Erythroblast (primary cell): Measurements from ENCODE around the gene HHIP.

Source experiments
- DNase-seq, 2 experiments: peaks; one replicate each; lab custom pipeline; 2025; lab: John Stamatoyannopoulos, UW
- GATA1 ChIP-seq: IDR thresholded peaks from 2 replicates; pipeline ENCODE4 v1.6.1; 2011; ENCODE audit warnings: low read depth, mild to moderate bottlenecking, control low read depth, low read length, moderate library complexity
- POLR2A ChIP-seq: IDR thresholded peaks from 2 replicates; pipeline ENCODE4 v1.6.1; 2011; ENCODE audit warnings: mild to moderate bottlenecking, low read length

HHIP gene

DNA sequence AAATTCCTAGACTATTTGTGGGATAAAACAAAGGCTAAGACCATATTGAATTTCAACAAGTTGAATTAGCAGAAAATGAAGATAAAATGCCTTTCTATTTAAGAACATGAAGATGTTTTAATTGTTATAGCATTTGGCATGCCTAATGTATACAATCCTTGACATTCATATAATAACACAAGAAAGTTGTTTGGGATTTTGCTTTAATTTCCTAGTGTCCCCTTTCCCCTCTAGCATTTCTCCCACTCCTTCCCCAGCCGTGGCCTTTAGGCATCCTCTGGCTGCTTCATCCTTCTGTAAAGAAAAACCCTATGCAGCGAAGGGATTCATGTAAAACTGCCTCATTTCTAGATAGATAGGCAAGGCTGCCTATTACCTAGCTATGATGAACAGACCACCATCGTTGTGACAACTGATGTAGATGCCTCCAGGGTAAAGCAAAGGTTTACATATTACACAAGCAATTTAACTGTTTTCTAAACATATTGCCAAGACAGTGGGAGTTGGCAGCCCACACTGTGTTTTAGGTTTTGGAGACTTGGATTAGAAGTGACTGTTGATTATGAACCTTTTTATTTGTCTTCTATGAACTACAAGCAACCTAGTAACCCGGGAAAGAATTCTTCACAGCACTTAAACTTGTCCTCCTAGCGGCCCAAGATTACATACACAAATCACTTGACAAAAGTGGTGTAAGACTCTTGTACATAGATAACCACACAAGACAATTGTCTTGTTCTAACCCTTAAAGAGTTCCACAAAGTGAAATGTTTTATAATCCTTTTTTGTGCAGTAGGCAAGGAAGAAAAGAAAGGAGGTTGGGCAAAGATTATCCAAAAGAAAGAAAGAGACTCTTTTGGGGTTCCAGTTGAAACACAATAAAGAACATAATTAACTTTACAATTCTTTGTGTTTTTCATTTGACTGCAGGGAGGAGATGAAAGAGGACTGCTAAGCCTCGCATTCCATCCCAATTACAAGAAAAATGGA lies 59.9 kb downstream of the HHIP start:
- TF ChIP-seq POLR2A (no peak), GATA1 (no peak)
- DNase-seq, result no peak

DNA sequence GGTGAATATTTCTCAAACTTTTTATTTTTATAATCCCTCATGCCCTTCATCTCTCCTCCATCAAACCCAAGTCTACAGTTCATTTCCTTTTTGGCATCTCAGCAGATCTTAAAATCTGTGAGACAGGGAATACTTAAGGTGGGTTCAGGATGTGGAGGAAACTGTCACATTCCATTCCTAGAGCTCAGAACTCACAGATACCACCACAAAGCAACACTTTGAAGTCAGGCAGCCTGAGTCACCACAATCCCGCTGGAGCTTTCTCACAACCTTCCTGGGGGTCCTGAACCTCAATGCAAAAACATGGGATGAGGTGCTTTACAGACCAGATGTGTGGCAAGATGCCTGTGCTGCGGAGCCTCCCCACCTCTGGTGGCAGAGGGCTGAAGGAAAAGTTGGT lies 63.2 kb downstream of the HHIP start:
- DNase-seq, result no peak
- no peak for TF ChIP-seq POLR2A

DNA sequence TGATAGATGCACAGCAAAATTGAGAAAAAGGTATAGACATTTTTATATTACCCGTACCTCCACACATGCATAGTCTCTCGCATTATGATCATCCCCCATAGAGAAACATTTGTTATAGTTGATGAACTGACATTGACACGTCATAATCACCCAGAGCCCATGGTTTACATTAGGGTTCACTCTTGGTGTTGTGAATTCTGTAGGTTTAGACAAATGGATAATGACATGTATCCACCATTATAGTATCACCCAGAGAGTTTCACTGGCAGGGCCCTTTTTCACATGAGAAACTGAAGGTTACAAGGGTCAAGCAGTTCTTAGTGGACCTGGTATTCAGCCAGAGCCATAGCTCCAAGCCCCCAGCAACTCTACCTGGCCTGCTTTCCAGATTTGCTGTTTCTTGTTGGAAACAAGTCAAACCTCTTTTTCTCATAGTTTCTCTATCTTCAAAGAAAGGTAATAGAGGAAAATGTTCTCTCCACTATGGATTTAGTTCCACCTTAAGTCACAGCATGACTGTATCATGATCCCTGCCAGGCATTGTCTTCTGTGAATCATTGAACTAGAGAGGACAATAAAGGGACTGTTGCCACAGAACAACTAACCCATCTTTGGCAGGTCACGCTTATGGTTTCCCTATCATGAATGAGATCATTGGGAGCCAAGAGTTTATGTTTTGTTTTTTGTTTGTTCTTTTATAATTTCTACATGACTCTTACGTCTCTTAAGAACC lies 64.0 kb downstream of the HHIP start:
- no peak for DNase-seq
- no peak for TF ChIP-seq POLR2A
- no peak for TF ChIP-seq GATA1

DNA sequence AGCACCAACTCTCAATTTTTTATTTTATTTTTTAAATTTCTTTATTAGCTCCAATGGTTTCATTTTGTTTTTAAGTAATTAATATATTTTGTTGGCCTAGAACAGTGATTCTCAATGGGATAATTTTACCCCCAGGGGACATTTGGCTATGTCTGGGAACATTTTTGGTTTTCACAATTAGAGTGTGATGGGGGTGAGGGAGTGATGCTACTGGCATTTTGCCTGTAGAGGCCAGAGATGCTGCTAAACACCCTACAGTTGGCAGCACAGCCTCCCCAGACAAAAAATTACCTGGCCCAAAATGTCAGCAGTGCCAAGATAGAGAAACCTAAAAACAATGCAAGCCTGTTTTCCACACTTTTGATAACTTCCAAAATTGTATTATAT lies 64.6 kb downstream of the HHIP start:
- TF ChIP-seq GATA1 (no peak), POLR2A (no peak)
- DNase-seq, result no peak

DNA sequence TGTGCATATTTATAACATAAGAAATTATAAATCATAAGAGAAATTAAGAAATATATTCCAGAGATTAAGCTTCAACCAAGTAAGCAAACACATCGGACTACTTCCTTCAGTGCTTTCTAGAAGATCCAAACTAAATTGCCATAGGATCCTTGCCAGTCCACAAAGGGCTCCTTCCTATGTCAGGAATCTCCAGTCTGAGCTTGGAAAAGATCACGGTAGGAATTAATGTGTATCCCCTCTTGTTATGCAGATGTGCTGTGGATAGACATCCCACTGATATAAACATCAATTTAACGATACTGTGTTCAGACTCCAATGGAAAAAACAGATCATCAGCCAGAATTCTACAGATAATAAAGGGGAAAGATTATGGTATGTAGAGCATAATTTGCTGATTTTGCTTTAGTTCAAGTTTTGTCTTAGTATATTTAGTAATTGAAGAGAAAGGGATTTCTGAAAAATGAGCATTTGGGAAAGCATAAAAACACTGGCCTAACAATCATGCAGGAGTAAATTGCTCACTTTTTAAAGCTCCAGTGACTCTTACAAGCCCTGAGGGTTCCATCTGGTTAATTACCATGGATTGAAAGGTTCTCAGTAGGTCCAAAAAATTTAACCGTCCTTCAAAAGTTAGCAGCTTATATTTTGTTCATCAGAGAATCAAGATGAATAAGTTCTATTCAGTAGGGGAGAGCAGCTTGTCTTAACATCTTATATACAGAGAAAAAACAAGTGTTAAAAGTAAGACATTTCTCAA lies 65.9 kb downstream of the HHIP start:
- TF ChIP-seq GATA1 (no peak), POLR2A (no peak)
- DNase-seq, result no peak

DNA sequence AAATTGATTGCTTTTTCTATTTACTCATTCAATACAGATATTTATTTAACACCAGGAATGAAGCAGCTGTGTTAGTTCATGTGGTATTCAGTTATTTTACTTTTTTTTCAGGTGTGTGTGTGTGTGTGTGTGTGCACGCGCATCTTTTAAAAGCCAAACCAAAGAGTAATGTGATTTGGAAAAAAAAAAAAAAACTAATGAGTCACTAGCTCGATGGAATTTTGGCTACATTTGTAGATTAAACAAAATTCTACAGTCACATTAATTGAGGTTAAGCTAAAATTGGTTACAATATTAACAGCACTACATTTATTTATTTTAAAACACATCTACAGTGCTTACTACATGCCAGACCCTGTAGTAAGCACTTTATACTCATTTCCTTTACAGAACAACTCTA lies 66.8 kb downstream of the HHIP start:
- no peak for DNase-seq
- TF ChIP-seq POLR2A, result no peak
- no peak for TF ChIP-seq GATA1

DNA sequence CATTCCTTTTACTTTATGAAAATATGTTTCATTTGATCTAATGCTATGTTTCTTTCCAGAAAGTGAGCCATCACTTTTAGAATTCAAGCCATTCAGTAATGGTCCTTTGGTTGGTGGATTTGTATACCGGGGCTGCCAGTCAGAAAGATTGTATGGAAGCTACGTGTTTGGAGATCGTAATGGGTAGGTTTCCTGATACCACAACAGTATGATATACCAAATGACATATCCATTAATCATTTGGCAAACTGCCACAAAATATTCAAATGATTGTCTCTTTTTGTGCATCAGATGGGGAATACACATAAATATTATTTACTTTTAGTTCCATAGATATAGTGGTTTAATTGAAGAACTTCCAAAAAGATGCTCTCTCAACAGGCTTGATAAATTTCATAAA lies 68.2 kb downstream of the HHIP start:
- no peak for DNase-seq

DNA sequence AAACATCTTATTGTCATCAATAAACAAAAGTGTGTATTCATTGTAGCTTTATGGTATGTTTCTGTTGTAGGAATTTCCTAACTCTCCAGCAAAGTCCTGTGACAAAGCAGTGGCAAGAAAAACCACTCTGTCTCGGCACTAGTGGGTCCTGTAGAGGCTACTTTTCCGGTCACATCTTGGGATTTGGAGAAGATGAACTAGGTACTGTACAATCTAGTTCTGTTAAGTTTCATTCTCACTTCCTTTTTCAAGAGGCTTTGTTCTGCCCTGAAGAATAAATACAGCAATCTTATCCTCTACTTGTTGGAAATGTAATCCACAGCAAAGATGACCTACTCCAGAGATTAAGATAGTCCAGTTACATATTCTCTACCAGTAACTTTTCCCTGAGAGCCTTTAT lies 69.3 kb downstream of the HHIP start:
- TF ChIP-seq POLR2A, result no peak
- no peak for TF ChIP-seq GATA1
- DNase-seq, result no peak

More for the DNA sequence above, 68.2 kb downstream of the HHIP start:
- no peak for TF ChIP-seq POLR2A
- TF ChIP-seq GATA1, result no peak

DNA sequence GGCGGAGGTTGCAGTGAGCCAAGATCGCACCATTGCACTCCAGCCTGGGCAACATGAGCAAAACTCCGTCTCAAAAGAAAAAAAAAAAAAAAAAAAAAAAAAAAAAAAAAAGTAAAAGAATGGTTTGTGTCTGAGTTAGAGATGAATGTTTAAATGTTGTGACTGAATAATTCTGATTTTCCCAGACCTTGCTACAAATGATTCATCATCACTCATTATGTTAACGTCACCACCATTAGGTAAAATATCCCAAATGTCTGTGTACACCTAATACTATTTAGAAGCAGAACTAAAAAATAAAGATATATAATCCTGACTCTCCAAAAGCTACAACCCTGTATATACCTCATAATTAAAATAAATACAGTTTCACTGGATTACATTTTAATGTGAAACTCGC lies 70.8 kb downstream of the HHIP start:
- no peak for DNase-seq
- TF ChIP-seq GATA1, result no peak
- TF ChIP-seq POLR2A, result no peak

DNA sequence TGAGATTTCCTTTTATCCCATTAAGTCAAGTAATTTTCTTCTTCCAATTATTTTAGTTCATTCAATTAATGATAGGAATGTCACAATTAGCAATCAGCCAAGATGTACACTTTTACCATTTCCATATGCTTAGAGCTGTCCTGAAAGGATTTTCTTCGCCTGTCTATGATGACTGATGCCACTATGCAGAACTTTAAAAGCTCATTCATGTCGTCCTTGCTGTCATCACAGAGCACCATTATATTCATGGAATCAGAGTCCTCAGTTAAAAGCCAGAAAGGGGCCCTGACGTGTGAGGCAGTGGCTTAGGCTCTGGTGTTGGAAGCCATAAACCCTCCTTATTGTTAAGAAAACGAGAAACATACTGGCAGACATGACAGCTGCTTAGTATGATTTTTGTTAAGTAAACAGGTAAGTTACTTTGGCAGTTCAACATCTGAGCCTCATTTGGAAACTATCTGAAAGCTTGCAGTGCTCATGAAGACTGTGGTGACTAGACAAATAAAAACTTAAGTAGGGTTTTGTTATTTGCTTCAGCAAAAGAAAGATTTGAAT lies 73.1 kb downstream of the HHIP start:
- DNase-seq, result no peak
- no peak for TF ChIP-seq GATA1
- TF ChIP-seq POLR2A, result no peak

DNA sequence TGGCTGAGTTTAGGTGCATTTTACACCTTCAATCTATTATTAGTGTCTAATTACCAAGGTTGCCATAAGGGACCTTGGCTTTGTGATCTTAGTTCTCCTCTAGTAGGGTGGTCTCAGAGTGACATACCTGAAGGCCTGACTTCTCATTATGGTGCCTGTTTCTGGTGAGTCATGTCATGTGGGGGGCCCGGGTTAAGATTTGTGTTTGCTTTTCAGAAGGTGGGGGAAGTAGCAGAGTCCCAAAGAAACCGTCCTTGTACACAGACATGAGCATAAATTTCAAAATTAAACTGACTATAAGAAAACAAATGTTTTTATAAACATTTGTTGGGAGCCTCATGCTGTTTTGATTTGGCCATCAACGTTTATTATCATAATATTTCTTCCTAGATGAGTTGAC lies 74.5 kb downstream of the HHIP start:
- DNase-seq, result no peak
- TF ChIP-seq POLR2A (no peak), GATA1 (no peak)

DNA sequence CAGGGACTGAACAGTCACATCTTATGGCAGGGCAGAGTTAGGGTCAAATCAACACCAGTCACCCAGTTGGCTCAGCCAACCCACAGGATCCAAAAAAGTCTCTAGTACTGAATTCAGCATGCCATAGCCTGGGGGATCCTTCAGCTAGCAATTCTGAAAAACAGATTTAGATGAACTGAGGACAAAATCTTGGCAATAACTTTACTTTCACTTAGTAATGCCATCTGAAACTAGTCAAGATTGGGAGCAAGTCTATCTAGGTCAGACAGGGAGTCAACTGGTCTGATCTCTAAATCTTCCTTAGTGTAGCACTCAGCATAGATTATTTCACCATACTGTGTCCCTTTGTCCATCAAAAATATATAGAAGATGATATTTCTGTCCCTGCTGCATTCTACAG lies 76.0 kb downstream of the HHIP start:
- no peak for TF ChIP-seq GATA1
- TF ChIP-seq POLR2A, result no peak
- DNase-seq, result no peak

DNA sequence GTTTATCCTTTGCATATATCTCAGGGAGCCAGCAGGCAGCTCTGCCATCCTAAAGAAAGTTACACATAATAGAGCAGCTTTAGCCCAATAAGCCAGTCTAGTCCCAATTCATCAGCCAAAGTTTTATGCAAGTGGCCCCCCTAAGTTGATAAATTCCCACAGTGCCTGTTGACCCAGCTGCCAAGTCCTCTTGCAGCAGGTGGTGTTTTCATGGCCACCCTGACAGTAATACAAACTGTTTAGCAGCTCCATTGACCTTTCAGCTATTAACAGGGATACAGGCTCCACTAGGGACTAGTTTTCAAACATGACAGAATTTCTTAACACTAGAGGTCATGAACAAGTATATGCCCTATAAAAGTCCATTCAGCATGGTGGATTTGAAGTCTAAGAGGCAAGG lies 77.5 kb downstream of the HHIP start:
- DNase-seq, result no peak
- TF ChIP-seq POLR2A (no peak), GATA1 (no peak)

DNA sequence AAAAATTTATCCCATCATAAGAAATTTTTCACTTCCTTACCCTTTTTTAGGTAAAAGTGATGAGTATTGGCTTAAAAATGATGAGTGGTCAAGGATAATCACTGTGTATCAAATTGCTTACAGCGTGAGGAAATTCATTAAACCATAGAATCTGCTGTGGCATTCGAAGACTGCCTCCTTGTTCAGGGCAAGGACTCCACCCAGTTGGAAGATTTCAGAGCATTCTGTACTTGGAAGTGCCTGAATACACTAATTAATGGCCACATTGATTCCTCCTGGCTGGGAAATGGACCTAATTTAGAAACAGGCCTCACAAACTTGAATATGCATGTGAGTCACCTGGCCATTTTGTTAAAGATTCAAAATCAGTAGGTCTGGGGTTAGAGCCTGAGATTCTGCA lies 83.2 kb downstream of the HHIP start:
- TF ChIP-seq POLR2A (no peak), GATA1 (no peak)
- DNase-seq, result no peak
